ENCODE results near the gene NFS1. TPM values are rescaled to one million over a fixed set of nuclear protein-coding genes. Genes with fewer than 3 reads are reported as not detected.

Gene NFS1
- total and polyA plus RNA-seq, 2 of the 8 experiments (the other 6 are each of a cell fraction or from before 2014, with no cell fraction given): 26.1 to 38.8 TPM

GRCh38 chr20:35710039-35710438 lies 10.9 kb upstream of the NFS1 start:
- POLR2A ChIA-PET (ENCODE audit: partially characterized antibody): interaction anchor here (0.5 to 45.3 kb wide), 3 partner anchors 8 to 139 kb away, joined by 3 to 2341 read pairs (median 2341); partner anchors contain the start of genes NFS1, RBM39 and ROMO1
- H4K91ac ChIP-seq (replicated peaks; ENCODE audit: insufficient read length, low read length): no peak overlapping the region
- H3K9me3 ChIP-seq (ENCODE audit: insufficient read depth in 2 of 2, low read depth in 1 of 2, low read length in 1 of 2): no peaks in the 10 kb centered on the region

More at GRCh38 chr20:35710039-35710438, 10.9 kb upstream of the NFS1 start:
- no peak overlapping the region for H3K14ac ChIP-seq (ENCODE audit: insufficient read length)
- no peak overlapping the region for H2BK120ac ChIP-seq (replicated peaks; ENCODE audit: low read depth, low read length)
- H4K8ac ChIP-seq (ENCODE audit: extremely low read depth, insufficient read depth, low read length): no peak overlapping the region
- no peak overlapping the region for H4K5ac ChIP-seq (ENCODE audit: insufficient read length, low read depth, low read length)
- H2BK5ac ChIP-seq (ENCODE audit: low read depth, low read length): no peak overlapping the region
- DNase-seq (ENCODE audit: low read depth in 1 of 2, low spot score in 2 of 2) (no peak), FAIRE-seq (no peak)
- H3K4me1 ChIP-seq (replicated peaks in 1 of 4; ENCODE audit: control insufficient read depth in 3 of 4, insufficient read depth in 4 of 4, low read length in 3 of 4): no peaks in the 10 kb centered on the region
- no peak overlapping the region for H3K27ac ChIP-seq (ENCODE audit: low read depth, low read length)
- H3K56ac ChIP-seq (replicated peaks; ENCODE audit: insufficient read length, low read depth, low read length): no peak overlapping the region
- no peak overlapping the region for H3K4me3 ChIP-seq (ENCODE audit: extremely low read depth in 1 of 4, insufficient read depth in 2 of 4, low read depth in 3 of 4, low read length in 4 of 4)
- H3K23ac ChIP-seq (ENCODE audit: insufficient read length): no peak overlapping the region
- H3K4ac ChIP-seq (replicated peaks; ENCODE audit: insufficient read length, low read depth, low read length): no peak overlapping the region
- no peak overlapping the region for H2BK20ac ChIP-seq (ENCODE audit: low read length)
- peaks cover 0 to 44% of the 10 kb centered on the region in 2 experiments; a peak in 2 of 4 replicates for H3K79me2 ChIP-seq (ENCODE audit: control insufficient read depth in 1 of 2, insufficient read depth in 2 of 2, low read length in 2 of 2)
- no peak overlapping the region for H2BK12ac ChIP-seq (ENCODE audit: low read depth, low read length)
- H3K79me1 ChIP-seq (ENCODE audit: low read depth, low read length): 0 out of 2 replicates have a peak, but pooled peaks cover 3% of the 10 kb centered on the region
- no peak overlapping the region for H2AK5ac ChIP-seq (ENCODE audit: low read depth, low read length)
- H3K9ac ChIP-seq (replicated peaks in 1 of 4; ENCODE audit: extremely low read depth in 1 of 4, low read depth in 3 of 4, low read length in 3 of 4): no peak overlapping the region
- no peak overlapping the region for H3K4me2 ChIP-seq (ENCODE audit: insufficient read depth in 1 of 2, low read depth in 2 of 2, low read length in 2 of 2)
- no peak for TF ChIP-seq PHF8 (conservative IDR thresholded peaks at IDR 0.05; ENCODE audit: low read depth, low read length)
- no peak for TF ChIP-seq TAF7 (optimal IDR thresholded peaks at IDR 0.05; ENCODE audit: borderline replicate concordance, low read depth, low read length)
- TF ChIP-seq JUND (IDR thresholded peaks at IDR 0.05; ENCODE audit: low read length): no peak
- no peak for TF ChIP-seq SIX5 (IDR thresholded peaks at IDR 0.05; ENCODE audit: low read depth, low read length)
- no peak for TF ChIP-seq SP2 (IDR thresholded peaks at IDR 0.05; ENCODE audit: low read length)
- no peak for TF ChIP-seq MAX (IDR thresholded peaks at IDR 0.05)
- no peak for TF ChIP-seq HDAC2 (IDR thresholded peaks at IDR 0.05; ENCODE audit: borderline replicate concordance in 1 of 2, low read depth in 2 of 2, low read length in 2 of 2)
- no peak for TF ChIP-seq SP4 (IDR thresholded peaks at IDR 0.05; ENCODE audit: low read length)
- H2AFZ ChIP-seq (ENCODE audit: low read length): no peak overlapping the region
- CTCF ChIA-PET (ENCODE audit: partially characterized antibody): interaction anchor here (2.0 kb wide), 2 partner anchors 10 kb away, joined by 6 to 8 read pairs; no protein-coding TSS in a partner anchor
- no peaks in the 10 kb centered on the region for H3K23me2 ChIP-seq (ENCODE audit: low read depth, low read length)
- H4K20me1 ChIP-seq (replicated peaks in 1 of 2; ENCODE audit: control insufficient read depth in 1 of 2, insufficient read depth in 2 of 2, low read length in 2 of 2): peaks cover 6% of the 10 kb centered on the region in 2 experiments
- H3K18ac ChIP-seq (ENCODE audit: extremely low read depth, low read length): no peak overlapping the region
- peaks cover 29 to 99% (median 78%) of the 10 kb centered on the region in 4 experiments for H3K36me3 ChIP-seq (ENCODE audit: control insufficient read depth in 2 of 4, insufficient read depth in 4 of 4, low read length in 3 of 4)
- H3K27me3 ChIP-seq (replicated peaks in 1 of 4; ENCODE audit: control insufficient read depth in 3 of 4, extremely low read depth in 1 of 4, insufficient read depth in 3 of 4, low read length in 3 of 4): no peaks in the 10 kb centered on the region
- H2BK15ac ChIP-seq (ENCODE audit: low read length): no peak overlapping the region
